ENCODE data around the gene UBALD1.

DNA sequence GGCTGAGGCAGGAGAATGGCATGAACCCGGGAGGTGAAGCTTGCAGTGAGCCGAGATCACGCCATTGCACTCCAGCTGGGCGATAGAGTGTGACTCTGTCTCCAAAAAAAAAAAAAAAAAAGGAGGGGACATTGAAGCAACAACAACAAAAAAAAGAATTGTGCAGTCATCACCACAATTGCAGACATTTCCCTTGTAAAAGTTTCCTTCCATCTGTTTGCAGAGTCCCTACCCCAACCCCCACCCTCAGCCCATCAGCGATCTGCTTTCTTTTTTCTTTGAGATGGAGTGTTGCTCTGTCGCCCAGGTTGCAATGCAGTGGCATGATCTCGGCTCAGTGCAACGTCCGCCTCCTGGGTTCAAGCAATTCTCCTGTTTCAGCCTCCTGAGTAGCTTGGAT lies 13.6 kb upstream of the UBALD1 start:
- TF ChIP-seq CTCF (IDR thresholded peaks at IDR 0.05): no peak
- no peak for TF ChIP-seq POLR2A (IDR thresholded peaks at IDR 0.05)

All from thyroid gland (tissue), 4 donors.